Measurements from ENCODE around the gene LAGE3.

Gene LAGE3

GRCh38 chrX:154431341-154431740, 47.7 kb downstream of the LAGE3 start:
- no peak for DNase-seq

- DNase-seq: no peak
Observed at GRCh38 chrX:154430916-154431315, 48.2 kb downstream of the LAGE3 start.

- DNase-seq: no peak
Observed at GRCh38 chrX:154430479-154430878, 48.6 kb downstream of the LAGE3 start.

- no peak for DNase-seq
Observed at GRCh38 chrX:154429711-154430110, 49.4 kb downstream of the LAGE3 start.

GRCh38 chrX:154428176-154429171, 50.6 kb downstream of the LAGE3 start, which contains the start of gene ATP6AP1:
Gene ATP6AP1, plus strand, starts transcription at chrX:154428677. Its CDS starts 16 bp downstream, at chrX:154428693.
- peak; percentile 89 for DNase-seq

Measured in retina (tissue), 1 donor.